GM19193 (cell line): Measurements from ENCODE around the gene FAM151A.

ENCODE experiments used
- POLR2A ChIP-seq: IDR thresholded peaks from 4 replicates; pipeline ENCODE4 v1.6.1; 2011; ENCODE audit not compliant: insufficient read depth, insufficient read length; ENCODE audit errors: extremely low read depth

The FAM151A gene

DNA sequence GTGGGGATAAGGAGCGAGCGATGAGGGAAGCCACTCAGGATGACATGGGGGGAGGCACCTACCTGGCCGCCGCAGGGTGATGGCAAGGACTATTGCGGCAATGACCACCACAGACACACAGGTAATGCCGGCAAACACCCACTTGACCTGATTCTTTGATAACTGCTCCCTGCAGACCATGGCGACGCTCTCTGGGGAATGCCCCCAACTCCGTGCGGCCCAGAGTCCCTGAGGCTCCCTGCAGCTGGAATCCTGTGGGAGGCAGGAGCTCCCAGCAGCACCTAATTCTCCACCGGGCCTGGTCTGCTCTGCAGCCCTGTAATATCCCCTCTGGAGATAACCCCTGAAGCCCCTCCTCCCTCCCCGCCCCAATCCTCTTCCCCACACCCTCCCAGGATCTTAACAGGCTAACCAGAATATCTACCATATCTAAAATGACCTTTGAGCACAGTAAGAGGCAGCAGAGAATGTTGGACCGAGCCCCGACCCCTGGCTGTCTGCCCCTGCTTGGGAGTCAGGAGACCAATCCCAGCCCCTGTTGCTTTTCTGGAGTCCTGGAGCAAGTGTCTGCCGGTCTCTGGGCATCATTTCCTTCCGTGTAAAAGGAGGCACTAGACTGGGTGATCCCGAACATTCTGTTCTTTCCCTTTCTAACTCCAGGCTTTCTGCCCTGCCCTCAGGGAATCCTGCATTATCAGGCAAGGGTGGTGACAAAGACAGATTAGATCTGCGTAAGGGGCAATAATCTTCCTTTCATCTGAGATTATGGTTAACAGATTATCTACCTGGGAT is at the start of gene FAM151A:
TSS of gene FAM151A (minus strand) at position 310 of the 792 bp plus-strand sequence. CDS start at position 180, 130 bp downstream.
- no peak for TF ChIP-seq POLR2A

DNA sequence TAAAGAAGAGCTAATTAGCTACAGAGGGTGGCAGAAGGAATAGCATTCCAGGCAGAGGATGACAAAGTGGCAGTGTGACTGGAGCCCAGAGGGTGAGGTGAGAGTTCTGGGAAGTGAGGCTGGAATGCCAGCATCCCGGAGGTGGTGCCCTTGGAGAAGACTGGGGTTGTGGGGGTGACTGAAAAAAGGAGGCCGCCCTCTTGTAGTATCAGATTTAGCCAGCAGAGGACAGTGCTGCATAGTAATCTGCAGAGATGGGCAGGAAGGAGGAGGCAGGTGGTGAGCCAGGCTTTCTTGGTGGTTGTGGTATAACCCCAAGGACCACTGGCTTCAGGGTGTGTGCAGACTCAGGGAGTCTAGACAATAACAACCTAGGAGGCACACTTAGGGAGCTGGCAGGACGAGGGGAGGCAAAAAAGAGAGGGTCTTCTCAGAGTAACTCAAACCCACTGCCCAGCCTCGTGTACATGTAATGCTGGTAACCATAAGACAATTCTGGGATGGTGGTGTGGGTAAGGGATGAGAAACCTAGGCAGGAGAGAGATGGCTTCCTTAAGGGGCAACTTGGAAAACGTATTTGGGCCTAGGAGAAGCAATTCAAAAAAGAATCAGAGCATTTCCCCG is 48.8 kb upstream of the FAM151A start:
- no peak for TF ChIP-seq POLR2A

DNA sequence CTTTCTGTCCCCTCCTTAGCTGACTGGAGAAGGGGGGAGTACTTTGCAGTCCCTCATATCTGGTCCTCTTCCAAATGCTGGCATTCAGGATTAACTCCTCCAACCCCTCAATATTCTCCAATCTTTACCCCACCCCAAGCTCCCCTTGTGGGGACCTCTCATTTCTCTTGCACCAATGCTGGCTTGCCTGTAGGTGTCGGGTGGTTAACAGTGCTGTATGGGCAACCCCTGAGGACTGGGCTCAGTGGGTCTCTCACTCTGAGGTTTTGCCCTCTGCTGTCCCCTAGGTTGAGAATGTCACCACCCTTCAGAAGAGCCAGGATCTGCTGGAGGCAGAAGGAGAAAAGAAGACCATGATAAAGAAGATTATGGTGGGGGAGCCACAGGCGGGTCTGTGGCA is 45.2 kb upstream of the FAM151A start:
- no peak for TF ChIP-seq POLR2A

DNA sequence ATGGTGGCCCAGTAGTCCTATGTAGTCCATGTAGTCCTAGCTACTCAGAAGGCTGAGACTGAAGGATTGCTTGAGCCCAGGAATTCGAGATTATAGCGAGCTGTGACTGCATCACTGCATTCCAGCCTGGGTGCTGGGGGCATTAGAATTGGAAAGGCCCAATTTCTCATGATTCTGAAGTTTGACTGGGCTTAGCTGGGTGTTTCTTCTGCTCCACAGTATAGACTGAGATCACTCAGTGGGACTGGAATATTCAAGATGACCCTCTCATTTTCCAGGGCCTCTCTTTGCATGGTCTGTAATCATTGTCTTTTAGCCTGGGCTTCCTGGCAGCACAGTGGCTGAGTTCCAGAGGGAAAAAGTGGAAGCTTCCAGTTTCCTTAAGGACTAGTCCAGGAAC is 44.5 kb upstream of the FAM151A start:
- TF ChIP-seq POLR2A, result no peak

DNA sequence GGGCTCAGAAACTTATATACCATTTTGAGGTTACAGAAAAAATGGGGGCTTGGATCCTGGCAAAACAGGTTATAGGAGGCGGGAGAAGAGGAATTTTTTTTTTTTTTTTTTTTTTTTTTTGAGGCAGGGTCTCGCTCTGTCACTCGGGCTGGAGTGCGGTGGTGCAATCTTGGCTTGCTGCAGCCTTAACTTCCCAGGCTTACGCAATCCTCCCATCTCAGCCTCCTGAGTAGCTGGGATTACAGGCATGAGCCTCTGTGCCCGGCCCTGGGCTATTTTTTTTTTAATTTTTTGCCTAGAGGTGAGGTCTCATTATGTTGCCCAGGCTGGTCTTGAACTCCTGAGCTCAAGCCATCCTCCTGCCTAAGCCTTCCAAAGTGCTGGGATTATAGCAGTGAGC is 43.0 kb upstream of the FAM151A start:
- TF ChIP-seq POLR2A, result no peak

DNA sequence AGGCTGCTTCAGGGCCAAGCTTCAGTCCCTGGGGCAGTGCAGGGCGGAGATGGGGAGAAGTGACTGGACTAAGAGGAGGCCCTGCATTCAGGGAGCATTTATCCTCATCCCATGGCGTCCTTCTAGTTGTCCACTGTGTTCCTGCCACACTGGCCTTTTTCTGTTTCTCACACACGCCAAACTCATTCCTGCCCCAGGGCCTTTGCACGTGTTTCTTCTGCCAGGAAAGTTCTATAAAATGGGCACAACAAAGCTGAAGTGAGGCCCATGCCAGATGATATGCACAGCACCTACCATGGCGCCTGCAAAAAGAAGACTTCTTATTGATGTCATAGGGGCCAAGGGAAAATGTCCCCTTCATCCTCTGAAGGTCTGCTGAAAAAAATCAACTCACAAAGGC is 42.5 kb upstream of the FAM151A start:
- no peak for TF ChIP-seq POLR2A

DNA sequence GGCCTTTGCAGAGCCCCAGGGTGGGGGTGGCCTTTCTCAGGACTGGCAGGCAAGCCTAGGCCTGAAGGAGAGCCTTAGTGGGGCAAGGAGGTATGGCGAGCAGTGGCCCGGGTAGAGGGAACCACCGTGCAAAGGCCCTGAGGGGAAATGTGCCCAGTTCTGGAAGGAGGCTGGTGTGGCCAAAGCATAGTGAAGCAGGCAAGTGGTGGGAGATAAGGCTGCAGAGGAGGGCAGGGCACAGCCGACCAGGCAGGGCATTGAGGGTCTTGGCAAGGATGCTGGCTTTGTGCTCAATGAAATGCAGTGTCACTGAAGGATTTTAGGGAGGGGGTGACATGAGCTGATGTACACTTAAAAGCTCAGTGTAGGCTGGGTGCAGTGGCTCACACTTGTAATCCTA is 41.0 kb upstream of the FAM151A start:
- no peak for TF ChIP-seq POLR2A

DNA sequence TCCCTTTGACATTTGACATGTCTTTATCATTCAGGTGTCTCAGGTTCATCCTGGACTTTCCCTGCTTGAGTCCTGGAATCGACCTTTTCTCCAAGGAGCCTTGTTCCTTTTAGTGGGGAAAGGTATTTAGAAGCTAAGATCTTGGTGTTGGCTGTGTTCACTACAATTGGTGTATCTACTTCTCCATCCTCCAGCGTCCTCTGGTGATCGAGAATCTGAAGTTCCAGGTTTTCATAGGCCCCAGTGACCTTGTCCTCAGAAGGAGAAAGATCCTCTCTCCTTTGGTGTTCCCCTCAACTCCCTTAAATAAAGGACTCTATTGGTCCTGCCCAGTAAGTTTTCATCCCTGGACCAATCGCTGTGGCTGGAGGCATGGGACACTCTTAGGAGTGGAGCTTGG is 40.4 kb upstream of the FAM151A start:
- no peak for TF ChIP-seq POLR2A

DNA sequence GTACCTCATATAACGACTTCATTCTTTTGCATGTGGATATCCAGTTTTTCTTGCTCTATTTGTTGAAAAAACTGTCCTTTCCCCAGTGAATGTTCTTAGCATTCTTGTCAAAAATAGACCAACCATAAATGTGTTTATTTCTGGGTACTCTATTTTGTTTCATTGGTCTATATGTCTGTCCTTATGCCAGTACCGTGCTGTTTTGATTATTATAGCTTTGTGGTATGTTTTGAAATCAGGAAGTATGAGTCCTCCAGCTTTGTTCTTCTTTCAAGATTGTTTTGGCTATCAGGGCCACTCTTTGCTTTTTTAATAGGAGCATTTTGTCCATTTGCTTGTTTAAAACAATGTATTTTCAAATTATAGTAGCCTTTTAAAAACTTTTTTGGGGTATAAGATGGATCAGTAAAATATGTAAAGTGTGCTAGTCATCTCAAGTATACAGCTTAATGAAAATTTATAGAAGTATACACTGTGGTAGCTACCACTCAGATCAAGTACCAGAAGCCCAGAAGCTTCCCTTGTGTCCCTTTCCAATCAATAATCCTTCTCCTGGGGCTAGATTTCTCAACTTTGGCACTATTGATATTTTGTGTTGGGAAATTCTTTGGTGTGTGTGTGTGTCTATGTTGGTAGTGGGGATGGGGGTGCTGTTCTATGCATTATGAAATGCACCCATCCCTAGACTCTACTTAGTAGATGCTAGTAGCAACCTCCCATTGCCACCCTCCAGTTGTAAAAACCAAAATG is 35.0 kb upstream of the FAM151A start:
- no peak for TF ChIP-seq POLR2A

DNA sequence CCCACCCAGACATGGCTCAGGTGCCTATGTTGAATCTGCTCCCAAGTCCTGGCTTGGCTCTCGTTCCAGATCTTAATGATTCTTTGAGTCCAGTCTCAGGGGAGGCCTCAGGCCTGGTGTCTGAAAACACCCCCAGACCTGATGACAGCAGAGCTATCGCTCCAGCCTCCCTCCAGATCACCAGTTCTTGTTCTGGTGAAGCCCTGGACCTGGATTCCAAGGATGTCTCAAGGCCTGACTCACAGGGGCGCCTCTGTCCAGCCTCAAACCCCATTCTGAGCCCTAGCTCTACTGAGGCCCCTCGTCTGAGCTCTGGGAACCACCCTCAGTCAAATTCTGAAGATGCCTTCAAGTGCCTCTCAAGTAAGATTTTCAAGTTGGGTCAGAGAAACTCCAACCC is 29.7 kb upstream of the FAM151A start:
- TF ChIP-seq POLR2A, result no peak

DNA sequence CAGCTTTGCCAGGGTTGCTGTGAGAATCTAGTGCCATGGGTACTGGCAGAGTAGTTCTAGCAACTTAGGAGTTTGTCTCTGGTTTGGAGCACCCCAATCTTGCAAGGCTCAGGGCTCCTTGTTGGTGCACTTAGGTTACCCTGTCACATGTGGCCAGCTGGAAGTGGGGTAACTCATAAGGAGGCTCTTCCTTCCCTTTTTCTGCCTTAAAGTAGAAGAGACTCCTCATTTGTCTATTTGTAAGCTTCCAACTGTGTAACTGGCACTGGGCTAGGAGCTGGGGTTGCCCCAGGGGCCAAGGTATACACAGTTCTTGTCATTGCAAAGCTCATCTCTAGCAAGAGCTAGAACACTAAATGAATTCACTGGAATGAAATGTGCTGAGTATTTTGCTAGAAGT is 28.8 kb upstream of the FAM151A start:
- TF ChIP-seq POLR2A, result no peak

DNA sequence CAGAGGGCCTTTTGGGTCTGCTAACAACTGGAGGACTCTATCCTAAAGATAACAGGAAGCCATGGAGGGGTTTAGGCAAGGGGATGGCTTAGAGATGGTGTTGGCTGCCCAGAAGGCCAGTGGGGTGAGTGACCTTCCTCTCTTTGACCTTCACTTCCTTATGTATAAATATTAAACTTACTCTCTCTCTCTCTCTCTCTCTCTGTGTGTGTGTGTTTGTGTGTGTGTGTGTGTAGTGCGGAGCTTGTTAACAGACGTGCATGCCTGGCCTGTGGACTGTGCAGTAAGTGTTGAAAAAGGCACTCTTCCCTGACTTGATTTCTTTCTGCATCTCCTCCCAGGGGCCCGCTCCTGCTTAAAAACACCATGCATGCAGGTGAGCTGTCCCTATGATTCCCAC is 28.3 kb upstream of the FAM151A start:
- TF ChIP-seq POLR2A, result no peak

DNA sequence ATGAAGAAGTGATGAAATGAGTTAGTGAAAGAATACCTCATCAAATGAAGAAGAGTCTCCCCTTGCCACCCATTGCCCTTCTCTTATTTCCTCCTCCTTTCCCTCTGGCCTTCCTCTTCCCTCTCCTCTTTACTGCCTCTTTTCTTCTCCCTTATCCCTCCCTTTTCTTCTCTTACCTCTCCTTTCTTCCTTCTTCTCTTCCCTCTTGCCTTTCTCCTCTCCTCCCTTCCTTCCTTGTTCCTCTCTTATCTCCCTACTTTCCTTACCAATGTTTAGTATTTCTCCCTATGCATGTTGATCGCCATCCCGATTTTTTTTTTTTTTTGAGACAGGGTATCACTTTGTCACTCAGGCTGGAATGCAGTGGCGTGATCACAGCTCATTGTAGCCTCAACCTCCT is 27.1 kb upstream of the FAM151A start:
- no peak for TF ChIP-seq POLR2A

DNA sequence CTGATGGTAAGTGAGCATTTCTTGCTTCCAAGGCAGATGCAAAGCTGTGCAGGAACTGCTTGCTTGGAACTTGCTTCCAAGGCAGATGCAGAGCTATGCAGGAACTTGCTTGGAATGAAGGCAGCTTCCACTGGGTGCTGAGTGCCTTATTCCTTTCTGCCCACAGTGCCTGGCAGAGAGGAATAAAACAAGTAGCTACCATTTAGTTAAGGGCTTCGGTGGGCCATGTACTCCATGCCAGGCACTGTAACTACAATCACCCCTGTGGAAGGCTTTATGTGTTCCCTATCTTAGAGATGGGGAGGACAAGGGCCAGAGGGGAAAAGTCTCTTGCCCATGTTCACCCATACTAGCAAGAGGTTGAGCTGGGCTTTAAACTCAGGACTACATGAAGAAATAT is 26.6 kb upstream of the FAM151A start:
- TF ChIP-seq POLR2A, result no peak

DNA sequence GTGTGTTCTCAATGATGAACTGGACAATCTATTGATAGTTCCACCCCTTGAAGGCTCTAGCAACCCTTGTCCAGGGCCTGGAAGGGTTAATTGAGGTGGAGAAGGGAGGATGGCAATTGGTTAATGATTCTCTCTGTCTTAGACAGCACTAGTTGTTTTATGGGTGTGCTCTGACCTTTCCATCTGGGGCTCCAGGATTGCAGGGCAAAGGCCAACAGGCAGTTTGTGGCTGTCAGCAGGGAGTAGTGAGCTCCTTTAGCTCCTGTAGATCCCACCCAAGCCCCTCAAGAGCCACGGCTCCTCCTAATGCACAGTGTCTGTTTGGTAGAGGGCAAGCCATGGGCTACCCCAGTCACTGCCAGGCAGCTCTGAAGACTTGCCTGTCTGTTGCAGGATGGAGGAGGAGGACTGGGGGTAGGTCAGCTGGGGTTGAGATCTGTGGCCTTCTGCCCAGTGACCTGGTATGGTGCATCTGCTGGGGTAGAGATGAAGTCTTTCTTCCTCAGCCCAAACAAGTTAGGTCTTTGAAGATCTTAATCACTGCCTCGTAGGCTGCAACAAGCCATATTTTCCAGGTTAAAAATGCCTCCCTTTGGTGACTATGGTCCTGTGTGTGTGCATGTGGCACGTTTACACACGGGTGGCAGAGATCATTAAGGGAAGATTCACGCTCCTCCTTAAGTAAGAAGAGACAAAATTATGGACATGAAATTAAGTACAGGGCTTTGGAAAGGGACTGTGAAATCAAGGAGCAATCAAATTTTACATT is 26.0 kb upstream of the FAM151A start:
- TF ChIP-seq POLR2A, result no peak
